Measurements from ENCODE around the gene DLG2. TPM values are rescaled to one million over a fixed set of nuclear protein-coding genes. Genes with fewer than 3 reads are reported as not detected.

The DLG2 gene
- total RNA-seq, 1 experiment from 2014 or later = 17.5 TPM

GRCh38 chr11:83852012-83852411 lies 1775.1 kb downstream of the DLG2 start:
- H3K36me3 Mint-ChIP-seq = no peaks in the 10 kb centered on the region
- peaks cover 9% of the 10 kb centered on the region for H3K4me1 Mint-ChIP-seq
- ChIA-PET POLR2A (no interaction called here), CTCF (interaction anchor here (1.2 kb wide), 1 partner anchor 15 kb away, joined by 7 read pairs; no protein-coding TSS in a partner anchor)
- no peak overlapping the region for H3K4me3 Mint-ChIP-seq
- TF ChIP-seq NR2C2 (CRISPR knock-in tag; IDR thresholded peaks at IDR 0.05) (no peak), MYBL2 (CRISPR knock-in tag; IDR thresholded peaks at IDR 0.05) (no peak), ZNF416 (CRISPR knock-in tag; IDR thresholded peaks at IDR 0.05) (no peak), ZBTB21 (CRISPR knock-in tag; IDR thresholded peaks at IDR 0.05; ENCODE audit: borderline replicate concordance) (no peak), ARID4B (CRISPR knock-in tag; IDR thresholded peaks at IDR 0.05; ENCODE audit: borderline replicate concordance) (no peak), ZNF317 (CRISPR knock-in tag; IDR thresholded peaks at IDR 0.05; ENCODE audit: borderline replicate concordance, low read depth) (no peak), ZSCAN18 (CRISPR knock-in tag; IDR thresholded peaks at IDR 0.05) (no peak), GABPB1 (CRISPR knock-in tag; IDR thresholded peaks at IDR 0.05) (no peak), ZNF396 (CRISPR knock-in tag; IDR thresholded peaks at IDR 0.05; ENCODE audit: borderline replicate concordance) (no peak), E2F4 (CRISPR knock-in tag; IDR thresholded peaks at IDR 0.05; ENCODE audit: borderline replicate concordance, low read depth) (no peak), OVOL2 (CRISPR knock-in tag; IDR thresholded peaks at IDR 0.05; ENCODE audit: borderline replicate concordance) (no peak), ATF1 (CRISPR knock-in tag; IDR thresholded peaks at IDR 0.05) (no peak), CREM (CRISPR knock-in tag; IDR thresholded peaks at IDR 0.05) (no peak), RORB (CRISPR knock-in tag; IDR thresholded peaks at IDR 0.05) (no peak), ZNF219 (CRISPR knock-in tag; IDR thresholded peaks at IDR 0.05; ENCODE audit: borderline replicate concordance) (no peak), ZNF671 (CRISPR knock-in tag; IDR thresholded peaks at IDR 0.05) (no peak)
- H3K27ac Mint-ChIP-seq = no peak overlapping the region
- no peaks in the 10 kb centered on the region for H3K27me3 Mint-ChIP-seq (ENCODE audit: low read depth)
- ATAC-seq (no peak), DNase-seq (ENCODE audit: low spot score) (no peak)
- H3K9me3 Mint-ChIP-seq = peaks cover 11% of the 10 kb centered on the region

GRCh38 chr11:83847467-83848034 lies 1779.6 kb downstream of the DLG2 start:
- Mint-ChIP-seq H3K36me3 (no peaks in the 10 kb centered on the region), H3K4me1 (peaks cover 3% of the 10 kb centered on the region), H3K27me3 (ENCODE audit: low read depth) (no peaks in the 10 kb centered on the region), H3K27ac (no peak overlapping the region), H3K9me3 (no peaks in the 10 kb centered on the region), H3K4me3 (no peak overlapping the region)
- no peak for ATAC-seq
- DNase-seq (ENCODE audit: low spot score) = no peak
- ChIA-PET CTCF (interaction anchor here (0.9 to 1.4 kb wide), 2 partner anchors 11 to 19 kb away, joined by 3 to 5 read pairs; no protein-coding TSS in a partner anchor), POLR2A (no interaction called here)
- TF ChIP-seq HMGA2 (CRISPR knock-in tag; IDR thresholded peaks at IDR 0.05) (no peak), TEAD4 (CRISPR knock-in tag; IDR thresholded peaks at IDR 0.05) (no peak), ZSCAN18 (CRISPR knock-in tag; IDR thresholded peaks at IDR 0.05) (no peak)

All from WTC11 (cell line).